HTERT RPE-1 (cell line): ENCODE data around the gene CFAP43.

Source experiments
- in situ Hi-C: fragments of 300-500 bp; cut with MboI; formaldehyde crosslinking; loops from 4 replicates; pipeline ENCODE4 v1.14.3; 2020; ENCODE audit warnings: low sequenced_read_pairs

Gene CFAP43

DNA sequence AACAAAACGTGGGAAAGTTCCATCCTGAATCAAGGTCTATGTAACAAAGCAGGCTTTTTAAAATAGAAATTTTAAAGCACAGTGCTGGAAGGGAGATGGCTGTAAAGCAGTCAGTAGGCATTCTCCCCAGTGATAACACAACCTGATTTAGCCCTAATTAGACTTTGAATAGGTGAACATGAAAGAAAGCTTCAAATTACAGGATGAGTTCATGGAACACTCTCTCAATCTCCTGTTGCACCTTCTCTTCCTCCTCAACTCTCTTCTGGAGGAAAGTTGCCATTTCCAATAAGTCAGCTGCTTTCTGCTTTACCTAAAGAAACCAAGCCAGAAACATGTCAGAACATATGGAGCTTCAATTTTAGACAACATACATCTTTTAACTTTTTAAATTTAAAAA is 90.1 kb downstream of the CFAP43 start:
- in situ Hi-C loops = no loop called here

GRCh38 chr10:104139221-104139620 is 92.9 kb downstream of the CFAP43 start:
- in situ Hi-C loops = no loop called here

- in situ Hi-C loops = no loop called here
Observed at GRCh38 chr10:104138131-104138530, 94.0 kb downstream of the CFAP43 start.

DNA sequence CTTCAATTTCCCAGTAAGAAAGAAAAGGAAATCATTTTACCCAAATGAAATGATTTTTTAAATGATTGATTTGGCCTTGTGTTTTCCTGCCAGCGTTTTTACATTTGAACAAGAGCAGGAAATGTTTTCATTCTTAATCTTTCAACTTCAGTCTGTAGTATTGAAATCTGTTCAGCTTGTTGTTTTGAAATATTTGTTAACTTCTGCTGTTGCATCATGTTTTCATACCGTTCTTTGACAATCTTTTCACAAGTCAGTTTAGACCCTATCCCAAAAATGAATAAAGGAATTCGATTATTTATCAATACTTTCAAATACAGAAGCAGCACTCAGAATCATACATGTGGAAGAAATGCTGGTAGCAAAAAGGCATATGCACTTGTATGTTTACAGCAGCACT is 102.1 kb downstream of the CFAP43 start:
- in situ Hi-C loops = no loop called here

DNA sequence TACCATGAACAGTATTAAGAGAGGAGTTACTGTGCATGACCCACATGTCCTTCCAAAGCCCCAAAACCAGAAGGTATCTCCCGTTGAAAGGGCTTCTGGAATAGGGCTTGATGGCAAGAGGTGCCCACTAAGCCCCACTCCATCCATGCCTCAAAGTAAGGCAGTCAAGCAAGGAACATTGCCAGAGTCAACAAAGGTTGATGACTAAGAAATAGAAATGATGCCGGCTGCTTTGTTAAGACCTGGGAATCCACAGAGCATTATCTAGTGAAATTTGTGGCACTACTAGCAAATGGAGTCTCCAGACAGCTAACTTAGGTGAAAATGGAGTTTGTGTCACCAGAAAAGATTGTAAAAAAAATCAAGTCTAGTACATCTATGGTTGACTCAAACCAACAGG is 104.0 kb downstream of the CFAP43 start:
- in situ Hi-C loops = no loop called here

DNA sequence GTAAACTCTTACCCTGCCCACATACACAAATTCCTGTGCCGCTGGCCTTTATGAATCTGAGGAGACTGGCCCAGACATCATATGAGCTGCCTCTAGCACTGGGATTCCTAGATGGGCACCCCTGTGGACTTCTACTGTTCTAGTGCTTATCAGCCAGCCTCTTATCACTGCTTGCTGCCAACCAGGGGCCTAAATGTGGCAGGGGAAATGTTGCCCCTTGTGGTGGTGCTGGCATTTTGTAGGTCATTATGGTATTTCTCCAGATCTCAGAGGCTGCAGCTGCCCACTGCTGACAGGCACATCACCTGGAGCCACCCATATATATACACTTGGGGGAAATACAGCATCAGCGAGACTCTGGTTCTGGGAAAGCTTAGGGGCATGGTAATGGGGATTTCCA is 104.8 kb downstream of the CFAP43 start:
- in situ Hi-C loops = no loop called here

- in situ Hi-C loops = no loop called here
Observed at GRCh38 chr10:104123397-104123796, 108.8 kb downstream of the CFAP43 start.

- in situ Hi-C loops = no loop called here
Observed at GRCh38 chr10:104122225-104123107, 109.7 kb downstream of the CFAP43 start.

GRCh38 chr10:104121485-104122224 is 110.5 kb downstream of the CFAP43 start, which contains the start of gene SFR1:
TSS of gene SFR1 (plus strand) at chr10:104122171. CDS start at chr10:104122184, 13 bp downstream.
- in situ Hi-C loops = no loop called here

- in situ Hi-C loops = no loop called here
Observed at GRCh38 chr10:104120903-104121484, 111.2 kb downstream of the CFAP43 start.

GRCh38 chr10:104120512-104120902 is 111.7 kb downstream of the CFAP43 start:
- in situ Hi-C loops = no loop called here

- in situ Hi-C loops = no loop called here
Observed at GRCh38 chr10:104119996-104120395, 112.2 kb downstream of the CFAP43 start.

DNA sequence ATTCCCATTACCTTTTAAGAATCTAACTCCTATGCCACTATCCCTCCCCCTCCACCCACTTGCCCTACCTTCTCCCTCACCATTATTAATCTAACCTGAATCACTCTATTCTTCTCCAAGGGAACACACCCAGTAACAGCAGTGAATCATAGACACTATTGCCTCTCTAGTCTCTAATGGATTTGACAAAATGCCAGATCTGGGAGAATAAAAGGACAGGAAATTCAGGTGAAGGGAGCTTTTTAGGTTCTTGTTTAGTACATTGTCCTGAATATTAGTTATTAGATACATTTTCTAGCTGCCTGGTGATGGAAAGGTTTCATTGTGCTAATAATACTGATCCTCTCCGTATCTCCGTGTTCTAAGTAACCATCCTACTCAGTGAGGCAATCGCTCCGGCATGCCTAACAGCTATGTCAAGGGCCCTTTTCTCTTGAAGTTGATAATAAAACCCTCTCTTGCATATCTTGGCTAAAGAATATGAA is 114.3 kb downstream of the CFAP43 start:
- in situ Hi-C loops = no loop called here

- in situ Hi-C loops = no loop called here
Observed at GRCh38 chr10:104113376-104113956, 118.7 kb downstream of the CFAP43 start.

GRCh38 chr10:104109908-104110662 is 122.1 kb downstream of the CFAP43 start:
- in situ Hi-C loops = no loop called here

GRCh38 chr10:104104926-104105325 is 127.2 kb downstream of the CFAP43 start:
- in situ Hi-C loops = no loop called here

GRCh38 chr10:104104418-104104817 is 127.7 kb downstream of the CFAP43 start:
- in situ Hi-C loops = no loop called here

GRCh38 chr10:104103956-104104355 is 128.2 kb downstream of the CFAP43 start:
- in situ Hi-C loops = no loop called here

GRCh38 chr10:104101902-104102301 is 130.3 kb downstream of the CFAP43 start:
- in situ Hi-C loops = no loop called here

DNA sequence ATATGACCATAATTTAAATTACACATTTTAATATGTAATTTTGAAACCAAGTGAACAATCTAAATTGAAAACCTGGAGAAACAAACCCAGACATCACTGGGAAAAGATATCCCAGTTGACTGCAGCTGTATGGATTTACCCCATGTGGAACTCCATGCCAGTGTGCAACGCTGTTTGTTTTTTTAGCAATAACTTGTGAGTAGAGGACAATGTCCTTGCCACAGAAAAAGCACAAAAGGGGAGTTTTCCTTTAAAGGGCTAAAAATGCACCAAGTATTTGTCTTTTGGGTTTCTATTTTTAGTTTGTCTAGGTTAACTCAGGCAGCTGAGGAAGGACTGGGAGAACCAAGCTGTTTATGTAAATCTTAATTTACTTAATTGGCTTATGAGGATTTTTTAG is 131.4 kb downstream of the CFAP43 start:
- in situ Hi-C loops = no loop called here
